ENCODE data around the gene ZFP36L2.

Gene ZFP36L2, protein sequence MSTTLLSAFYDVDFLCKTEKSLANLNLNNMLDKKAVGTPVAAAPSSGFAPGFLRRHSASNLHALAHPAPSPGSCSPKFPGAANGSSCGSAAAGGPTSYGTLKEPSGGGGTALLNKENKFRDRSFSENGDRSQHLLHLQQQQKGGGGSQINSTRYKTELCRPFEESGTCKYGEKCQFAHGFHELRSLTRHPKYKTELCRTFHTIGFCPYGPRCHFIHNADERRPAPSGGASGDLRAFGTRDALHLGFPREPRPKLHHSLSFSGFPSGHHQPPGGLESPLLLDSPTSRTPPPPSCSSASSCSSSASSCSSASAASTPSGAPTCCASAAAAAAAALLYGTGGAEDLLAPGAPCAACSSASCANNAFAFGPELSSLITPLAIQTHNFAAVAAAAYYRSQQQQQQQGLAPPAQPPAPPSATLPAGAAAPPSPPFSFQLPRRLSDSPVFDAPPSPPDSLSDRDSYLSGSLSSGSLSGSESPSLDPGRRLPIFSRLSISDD

DNA sequence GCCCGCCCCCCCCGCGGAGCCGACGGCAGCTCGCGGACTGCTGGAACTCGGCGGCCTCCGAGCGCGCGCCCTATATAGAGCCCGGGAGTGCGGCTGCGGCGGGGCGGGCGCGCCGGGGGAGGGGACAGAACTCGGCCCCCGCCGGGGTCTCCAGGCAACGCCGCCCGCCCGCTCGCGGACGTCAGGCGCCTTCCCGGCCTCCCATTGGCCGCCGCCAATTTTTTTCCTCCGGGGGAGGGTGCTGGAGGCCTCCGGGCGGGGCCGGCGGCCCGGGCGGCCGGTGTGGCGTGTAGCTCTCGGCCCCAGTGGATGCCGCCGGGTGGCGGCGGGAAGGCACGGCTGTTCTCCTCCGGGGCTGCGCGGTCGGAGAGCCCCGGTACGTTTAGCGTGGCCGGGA is at the start of gene ZFP36L2:
ZFP36L2 (minus strand) TSS at position 49 of the 397 bp plus-strand sequence. CDS start 291 bp downstream, outside the sequence.
- DNase-seq = peak; percentile 98

DNA sequence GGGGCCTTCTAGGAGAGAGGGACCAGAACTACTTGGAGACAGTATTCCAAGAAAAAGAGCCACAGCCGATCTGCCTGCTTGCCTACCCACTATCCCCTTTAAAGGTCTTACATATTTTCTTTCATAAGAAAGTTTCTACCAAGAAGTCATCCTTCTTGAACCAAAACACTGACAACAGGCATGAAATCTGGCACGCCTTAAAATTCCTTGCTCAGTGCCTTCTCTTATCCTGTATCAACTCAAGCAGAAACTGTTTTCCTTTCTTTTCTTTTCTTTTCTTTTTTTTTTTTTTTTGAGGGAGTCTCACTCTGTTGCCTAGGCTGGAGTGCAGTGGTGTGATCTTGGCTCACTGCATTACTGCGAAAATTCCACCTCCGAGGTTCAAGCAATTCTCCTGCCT is 48.3 kb upstream of the ZFP36L2 start:
- DNase-seq = no peak

DNA sequence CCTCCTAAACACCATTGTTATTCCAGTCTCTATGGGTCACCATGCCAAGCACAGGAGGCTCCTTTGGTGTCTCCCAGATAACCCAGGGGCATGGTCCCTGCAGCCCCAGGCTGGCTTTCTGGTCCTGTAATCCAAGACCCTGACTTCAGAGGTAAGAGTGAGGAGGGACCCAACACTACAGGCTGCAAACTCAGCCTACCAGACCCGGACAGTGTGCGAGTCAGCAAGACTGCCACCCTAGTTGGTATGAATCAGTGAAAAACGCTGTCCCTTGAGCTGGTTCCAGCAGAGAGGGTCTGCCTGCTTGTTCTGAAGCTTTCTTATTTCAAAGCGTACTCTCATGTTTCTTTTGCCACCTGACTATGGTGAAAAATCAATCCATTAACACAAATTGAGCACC is 47.6 kb upstream of the ZFP36L2 start:
- no peak for DNase-seq

DNA sequence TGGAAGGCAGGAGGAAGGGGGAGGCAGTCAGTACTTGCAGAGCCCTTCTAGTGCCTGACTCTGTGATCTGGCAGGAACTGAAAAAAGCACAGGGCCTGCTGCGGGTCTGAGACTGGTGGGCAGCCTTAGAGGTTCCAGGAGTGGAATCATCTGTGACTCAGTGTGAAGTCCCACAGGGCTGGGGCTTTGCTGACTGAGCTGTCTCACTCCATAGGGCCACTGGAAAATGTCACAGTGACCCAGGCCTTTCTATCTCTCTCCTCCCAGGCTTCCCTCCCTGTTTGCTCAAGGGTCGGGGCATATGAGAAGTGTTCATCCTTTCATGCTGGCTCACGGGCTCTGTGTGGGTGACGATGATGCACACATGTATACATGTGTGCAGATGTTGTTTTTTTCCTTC is 47.1 kb upstream of the ZFP36L2 start:
- no peak for DNase-seq

DNA sequence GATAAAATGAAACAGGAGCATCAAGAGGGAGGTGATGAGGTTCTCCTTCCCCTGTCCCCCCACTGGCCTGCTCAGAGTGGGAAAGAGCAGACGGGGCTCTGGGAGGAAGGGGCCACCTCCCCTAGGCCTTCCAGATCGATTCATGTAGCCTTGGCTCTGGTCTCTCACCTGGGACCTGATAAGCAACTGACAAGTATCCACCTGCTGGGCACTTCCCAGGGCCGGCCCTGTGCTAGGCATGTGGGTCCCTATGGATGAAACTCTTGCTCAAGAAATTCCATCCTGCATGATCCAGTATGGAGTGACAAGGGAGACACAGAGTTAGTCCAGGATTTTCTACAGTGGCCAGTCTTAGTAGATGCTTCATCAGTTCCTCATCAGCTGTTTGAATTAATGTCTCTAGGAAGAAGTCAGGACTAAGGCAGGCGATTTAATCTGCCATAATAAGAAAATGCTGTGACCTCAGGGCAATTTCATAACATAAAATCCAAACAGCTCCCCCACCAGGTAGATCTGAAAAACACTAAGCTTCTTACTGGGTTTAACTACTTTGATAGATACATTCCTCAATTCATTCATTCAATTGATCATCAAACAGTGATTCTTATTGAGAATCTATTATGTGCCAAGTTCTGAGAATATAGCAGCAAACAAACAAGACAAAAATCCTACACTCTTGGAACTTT is 44.7 kb upstream of the ZFP36L2 start:
- peak; percentile 49 for DNase-seq

DNA sequence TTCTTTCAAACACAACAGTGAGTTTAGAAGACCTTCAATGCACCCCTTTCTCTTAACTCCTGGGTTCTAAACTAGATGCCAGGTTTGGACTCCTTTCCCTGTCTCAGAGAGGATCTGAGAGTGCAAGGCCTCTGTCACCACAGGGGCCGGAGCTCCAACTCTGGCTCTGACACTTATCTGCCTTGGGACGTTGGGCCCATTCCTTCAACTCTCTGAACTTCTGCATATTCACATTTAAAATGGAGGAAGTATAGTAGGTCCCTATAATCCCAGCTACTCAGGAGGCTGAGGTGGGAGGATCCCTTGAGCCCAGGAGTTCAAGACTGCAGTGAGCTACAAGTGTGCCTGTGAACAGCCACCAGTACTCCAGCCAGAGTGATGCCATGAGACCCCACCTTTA is 44.1 kb upstream of the ZFP36L2 start:
- DNase-seq = no peak

DNA sequence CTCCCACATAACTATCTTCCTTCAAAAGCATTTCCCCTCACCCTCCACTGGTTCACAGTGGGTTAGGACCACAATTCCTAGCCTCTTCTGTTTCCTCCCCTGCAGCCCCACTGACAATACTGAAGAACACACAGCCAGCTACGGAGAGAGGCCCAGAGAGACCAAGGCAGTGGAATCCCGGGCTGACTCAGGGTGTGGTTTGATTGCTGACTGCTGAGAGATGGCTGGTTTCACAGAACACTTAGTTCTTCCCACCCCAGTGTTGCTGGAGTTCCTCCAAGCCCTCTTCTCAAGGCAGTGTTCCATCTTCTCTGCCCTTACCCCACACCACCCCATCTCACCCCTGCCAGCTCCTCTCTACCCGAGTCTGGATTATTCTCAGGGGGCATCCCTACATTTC is 43.3 kb upstream of the ZFP36L2 start:
- DNase-seq = no peak

DNA sequence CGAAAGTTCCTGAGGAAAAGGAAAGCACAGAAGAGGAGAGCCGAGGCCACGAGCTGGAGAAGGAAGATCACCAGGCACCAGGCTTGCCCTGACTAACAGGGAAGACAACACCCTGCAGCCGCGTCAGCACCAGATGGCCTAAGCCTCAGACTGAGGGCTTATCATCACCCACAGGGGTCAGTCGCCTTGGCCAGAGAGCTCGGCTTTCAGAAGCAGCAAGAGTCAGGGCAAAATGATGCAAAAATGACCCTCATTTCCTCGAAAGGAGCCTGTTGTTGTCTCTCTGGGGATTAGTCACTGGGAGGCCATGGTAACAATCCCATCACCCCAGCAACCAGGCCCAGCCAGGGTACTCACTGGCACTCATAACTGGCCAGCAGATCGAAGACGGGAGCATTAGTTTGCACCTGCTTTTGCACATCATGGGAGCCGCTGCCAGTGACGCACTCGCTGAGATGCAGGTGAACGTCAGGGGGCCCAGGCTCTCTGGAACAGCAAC is 42.7 kb upstream of the ZFP36L2 start:
- peak; percentile 23 for DNase-seq

DNA sequence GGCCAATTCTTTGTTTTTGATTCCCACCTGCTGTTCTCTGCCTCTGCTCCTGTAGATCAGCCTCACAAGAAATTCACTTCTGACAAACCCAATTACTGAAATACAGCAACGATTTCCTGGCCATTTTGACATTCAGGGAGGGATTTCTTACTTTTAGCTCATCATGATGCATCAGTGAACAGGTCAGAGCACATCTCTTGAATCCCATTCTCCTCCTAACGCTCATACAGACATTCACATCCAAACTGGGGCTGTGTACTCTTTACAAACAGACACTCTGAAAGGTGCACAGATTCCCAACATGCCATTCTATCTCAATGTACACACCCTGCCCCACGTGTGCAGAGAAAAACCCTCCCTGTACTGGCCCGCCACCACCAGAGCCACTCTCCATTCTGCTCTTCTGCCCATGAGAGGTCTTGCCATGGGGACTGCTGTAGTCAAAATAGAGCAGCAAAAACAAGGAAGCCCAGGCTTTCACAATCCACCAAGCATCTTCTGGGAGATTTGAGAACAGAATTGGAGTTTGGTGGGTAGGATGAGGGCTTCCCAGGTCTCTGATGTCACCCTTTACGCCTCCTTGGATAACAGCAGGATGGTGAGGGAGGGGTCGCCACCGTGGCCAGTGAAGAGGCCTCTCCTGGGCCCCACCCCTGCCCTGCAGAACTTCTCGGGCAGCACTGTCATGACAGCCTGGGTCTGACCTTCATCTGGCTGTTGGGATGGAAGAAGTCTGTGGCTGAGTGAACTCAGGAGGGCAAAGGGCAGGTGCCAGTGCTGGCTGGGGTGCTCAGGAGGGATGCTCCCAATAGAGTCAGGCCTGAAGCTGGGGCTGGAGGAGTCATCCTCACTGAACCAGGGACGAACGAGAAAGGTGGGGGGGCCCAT is 41.9 kb upstream of the ZFP36L2 start:
- DNase-seq = no peak

DNA sequence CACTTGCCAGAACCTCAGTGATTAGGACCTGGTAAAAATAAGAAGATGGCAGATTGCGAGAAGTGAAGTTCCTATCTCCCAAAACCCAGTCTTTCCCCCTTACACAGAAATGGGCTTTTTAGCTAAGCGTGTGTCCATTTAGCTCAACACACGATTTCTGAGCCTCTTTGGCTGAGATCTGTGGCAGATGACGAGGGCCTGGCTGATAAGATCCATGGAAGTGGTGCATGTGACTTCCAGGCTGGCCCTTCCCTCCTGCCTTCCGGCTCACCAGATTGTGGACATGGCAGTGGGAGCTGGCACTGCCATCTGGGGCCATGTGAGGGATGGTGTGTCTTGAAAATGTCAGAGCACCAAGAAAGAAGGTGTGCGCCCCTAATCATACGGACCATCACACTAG is 41.0 kb upstream of the ZFP36L2 start:
- no peak for DNase-seq

DNA sequence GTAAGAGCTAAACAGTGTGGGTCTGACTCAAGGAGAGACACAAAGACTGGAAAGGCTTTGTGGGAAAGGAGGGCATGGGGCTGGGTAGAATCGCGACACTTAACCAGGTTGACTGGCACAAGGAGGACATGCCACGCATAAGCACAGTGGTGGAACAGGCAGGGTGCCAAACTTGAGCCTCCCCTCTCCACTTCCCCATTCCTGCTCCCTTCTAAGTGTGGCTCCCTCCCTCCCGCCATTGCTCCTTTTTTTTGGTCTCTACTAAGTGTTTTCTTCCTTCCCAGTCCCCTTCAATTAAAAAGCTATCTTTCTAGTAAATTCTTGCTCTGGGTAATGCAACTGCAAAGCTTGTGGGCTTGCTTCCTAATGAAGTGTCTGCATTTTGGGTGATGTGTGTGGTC is 40.3 kb upstream of the ZFP36L2 start:
- peak; percentile 78 for DNase-seq

DNA sequence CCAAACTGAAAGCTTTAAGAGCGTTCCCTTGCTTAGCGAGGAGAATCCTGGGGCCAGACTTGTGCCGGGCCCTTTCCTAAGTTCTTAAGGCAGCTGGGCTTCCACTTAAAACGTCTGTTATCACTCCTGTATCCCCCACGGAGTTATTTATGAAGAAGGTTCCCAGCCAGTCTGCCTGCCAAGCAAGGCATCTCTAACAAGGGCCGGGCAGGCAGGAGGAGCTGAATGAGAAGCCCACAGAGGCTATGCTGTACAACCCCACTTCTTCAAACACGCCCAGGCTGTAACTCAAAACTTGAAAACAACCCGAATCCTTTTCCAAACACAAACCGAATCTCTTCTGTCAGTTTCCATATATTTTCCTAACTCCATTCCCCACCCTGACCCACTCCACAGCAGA is 39.0 kb upstream of the ZFP36L2 start:
- no peak for DNase-seq

DNA sequence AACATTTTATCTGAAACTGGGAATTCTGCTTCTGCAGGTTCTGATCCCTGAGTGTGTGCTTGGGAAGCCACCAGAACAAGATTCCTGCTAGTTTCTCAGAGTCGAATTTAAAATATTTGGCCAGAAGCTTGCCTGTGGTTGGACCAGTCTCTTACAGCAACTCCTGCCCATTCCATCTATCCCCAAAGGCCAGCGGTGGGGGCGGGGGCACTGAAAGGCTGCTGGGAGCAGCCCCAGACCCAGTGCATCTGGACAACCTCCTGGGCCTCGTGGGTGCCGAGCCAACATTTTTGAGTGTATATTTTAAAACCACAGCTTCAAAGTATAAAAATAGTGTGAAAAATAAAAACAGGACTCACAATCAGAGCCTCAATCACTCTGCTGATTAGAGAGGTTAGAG is 38.6 kb upstream of the ZFP36L2 start:
- no peak for DNase-seq

DNA sequence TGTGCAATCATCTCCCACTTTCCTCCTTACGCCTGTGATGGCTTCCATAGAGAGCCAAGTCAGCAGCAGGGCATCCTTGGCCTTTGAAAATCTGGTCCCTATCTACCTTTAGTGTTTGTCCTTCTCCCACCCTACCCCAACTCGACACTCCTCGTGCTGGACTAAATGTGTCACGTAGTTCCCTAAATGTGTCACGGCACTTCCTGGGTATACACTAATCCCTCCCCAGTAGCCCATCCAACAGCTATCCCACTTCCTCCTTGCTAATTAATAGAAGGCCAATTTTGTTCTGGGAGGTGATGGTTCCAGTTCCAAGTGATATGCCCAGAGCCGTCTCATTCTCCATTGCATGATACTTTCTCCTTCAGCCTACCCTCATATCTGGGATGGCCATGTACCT is 36.5 kb upstream of the ZFP36L2 start:
- no peak for DNase-seq

DNA sequence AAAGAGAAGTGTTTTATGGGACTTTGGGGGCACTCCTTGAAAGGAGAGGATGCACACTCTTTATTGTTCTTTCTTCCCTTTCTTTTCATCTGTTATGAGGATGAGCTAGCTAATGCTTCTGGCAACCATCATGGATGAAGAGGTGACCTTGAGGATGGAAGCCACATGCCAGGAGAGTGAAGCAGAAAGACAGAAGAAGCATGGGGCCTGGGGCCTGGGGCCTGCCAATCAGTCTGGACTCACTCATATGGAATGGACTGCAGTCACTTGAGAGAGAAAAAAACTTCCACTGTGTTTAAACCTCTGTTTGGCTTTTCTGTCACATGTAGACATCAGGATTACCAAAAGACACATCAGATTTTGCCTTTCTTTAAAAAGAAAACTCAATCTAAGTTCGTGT is 35.8 kb upstream of the ZFP36L2 start:
- DNase-seq = no peak

DNA sequence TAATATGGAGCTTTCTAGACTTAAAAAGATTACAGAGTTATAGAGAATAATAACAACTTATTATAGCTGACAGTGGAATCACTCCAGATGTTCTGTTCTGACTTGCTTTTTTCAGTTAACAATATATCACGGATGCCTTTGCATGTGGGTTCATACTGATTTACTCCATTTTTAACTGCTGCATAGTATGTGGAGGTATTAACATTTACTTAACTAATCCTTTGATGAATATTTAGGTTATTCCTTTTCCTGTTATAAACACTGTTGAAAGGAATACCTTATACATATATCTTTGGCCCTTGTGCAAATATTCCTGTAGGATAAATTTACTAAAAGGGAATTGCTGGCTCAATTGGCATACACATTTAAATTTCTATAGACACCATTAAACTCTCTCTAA is 33.1 kb upstream of the ZFP36L2 start:
- no peak for DNase-seq

DNA sequence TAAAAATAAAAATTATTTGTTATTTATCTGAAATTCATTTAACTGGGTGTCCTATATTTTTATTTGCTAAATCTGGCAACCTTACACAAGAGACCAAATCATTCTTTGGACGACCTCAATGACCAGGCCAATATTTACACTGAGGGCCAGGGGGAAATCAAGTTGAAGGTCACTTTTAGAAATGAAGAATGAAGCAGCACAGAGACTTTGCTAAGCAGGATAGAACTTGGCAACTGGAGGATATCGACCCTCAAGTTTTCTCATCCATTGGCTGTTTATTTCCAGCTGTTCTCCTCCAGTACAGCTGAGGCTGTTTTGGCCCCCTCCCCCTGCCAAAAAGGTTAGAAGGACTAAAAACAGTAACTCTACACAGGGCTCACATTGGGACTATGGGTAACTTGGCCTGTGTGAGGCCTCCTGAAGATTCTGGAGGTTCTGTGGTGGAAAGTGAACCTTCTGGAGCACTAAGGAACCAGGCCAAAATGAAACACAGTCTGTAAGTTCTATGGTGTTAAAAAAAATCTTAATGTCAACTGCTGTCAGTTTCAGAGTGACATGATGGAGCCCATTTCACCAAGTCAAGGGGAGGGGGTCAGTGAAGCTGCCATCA is 32.2 kb upstream of the ZFP36L2 start:
- DNase-seq = no peak

DNA sequence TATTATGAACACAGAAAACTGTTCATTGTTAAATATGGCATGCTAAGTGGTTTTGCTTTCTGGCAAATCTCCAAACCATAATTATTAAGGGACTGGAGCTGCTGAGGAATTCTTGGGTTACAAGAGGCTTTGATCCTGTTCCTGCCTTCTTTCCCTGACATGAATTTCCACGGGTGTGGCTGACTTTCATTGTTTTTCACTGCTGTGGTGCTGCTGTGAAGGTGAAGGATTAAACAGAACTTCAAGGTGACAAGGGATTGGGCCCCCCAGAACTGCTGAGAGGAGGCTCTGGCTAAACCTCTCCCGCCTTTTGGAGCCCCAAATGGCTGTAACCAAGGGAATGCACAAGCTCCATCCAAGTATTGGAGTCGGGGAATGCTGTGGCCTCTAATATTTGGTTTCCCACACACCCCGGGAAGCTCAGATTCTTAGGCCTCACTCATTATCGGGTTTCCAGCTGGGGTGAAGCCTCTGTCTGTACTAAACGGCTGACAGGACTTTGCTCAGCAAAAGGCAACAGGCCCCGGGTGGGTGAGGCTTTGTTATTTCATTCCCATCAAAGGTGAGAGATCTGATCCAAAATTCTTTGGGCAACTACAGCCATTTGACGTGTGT is 29.0 kb upstream of the ZFP36L2 start:
- no peak for DNase-seq

DNA sequence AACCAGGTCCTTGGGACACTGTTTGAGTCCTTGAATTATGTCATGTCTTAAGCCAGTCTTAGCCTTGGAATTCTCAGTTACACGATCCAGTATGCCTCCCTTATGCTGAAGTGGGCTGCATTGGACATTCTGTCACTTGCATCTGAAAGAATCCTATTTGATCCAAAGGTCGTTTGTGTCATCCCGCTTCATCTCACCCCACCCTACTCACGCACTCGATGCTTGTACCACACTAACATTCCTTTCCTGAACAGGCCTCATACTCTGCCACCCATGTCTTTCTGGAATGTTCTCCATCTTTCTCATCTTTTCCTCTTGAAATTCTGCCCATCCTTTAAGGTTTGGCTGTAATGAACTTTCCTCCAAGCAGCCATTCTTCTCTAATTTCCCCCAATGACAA is 27.9 kb upstream of the ZFP36L2 start:
- no peak for DNase-seq

DNA sequence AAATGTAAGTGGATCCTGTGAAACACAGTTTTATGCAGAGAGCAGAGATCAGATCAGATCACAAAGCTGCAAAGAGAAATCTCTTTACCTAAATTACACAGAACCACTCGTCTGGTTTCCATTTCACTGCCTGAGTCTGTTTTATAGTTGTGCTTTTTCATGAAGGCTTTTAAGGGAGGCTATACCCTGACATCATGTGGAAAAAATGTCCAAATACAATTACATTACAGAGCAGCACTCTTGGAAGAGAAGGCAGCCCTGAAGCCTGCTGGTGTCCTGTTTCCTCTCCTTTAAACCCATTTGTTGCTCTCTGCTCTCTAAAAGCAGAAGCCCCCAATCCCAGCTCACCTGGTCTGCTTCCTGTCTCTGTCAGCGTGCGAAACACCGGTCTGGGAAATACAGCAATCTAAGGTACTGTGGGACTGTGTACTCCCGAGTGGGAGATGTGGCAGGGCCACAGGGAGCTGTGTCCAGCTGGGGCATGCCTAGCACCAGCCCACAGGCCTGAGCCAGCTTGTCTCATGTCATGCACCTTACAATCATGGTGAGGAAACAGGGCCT is 24.8 kb upstream of the ZFP36L2 start:
- no peak for DNase-seq

DNA sequence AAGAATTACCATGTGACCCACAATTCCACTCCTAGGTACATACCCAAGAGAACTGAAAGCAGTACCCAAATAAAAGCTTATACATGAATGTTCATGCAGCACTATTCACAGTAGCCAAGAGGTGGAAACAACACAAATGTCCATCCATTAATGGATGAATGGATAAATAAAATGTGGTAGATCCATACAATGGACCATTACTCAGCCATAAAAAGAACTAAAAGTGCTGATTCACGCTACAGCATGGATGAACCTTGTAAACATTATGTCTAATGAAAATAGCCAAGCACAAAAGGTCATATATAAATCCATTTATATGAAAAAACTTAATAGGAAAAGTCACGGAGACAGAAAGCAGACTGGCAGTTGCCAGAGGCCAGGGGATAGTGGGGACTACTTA is 23.6 kb upstream of the ZFP36L2 start:
- DNase-seq = no peak

DNA sequence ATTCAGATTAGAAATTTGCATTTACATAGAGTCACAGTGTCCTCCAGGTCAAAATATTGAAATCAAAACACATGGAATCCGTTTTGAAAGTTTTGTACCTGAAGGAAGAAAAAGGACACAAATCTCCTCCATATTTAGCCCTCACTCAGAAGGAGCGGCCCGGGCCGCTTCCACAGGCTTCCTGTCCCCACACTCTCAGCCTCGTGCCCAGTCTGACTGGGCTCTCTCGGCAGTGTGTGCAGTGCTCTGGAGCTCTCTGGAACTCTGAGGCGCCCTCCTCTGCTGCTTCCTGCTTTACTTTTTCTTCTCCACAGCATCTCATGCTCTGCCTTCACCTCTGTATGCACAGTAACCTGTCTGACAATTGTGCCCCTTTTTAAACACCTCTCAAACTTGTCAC is 22.2 kb upstream of the ZFP36L2 start:
- no peak for DNase-seq

Data from hematopoietic multipotent progenitor cell treated with erythropoietin and hydrocortisone succinate and interleukin-3 and kit ligand, for 4 days (in vitro differentiated cells).